Measurements from ENCODE around the gene ACLY.

The ACLY gene

DNA sequence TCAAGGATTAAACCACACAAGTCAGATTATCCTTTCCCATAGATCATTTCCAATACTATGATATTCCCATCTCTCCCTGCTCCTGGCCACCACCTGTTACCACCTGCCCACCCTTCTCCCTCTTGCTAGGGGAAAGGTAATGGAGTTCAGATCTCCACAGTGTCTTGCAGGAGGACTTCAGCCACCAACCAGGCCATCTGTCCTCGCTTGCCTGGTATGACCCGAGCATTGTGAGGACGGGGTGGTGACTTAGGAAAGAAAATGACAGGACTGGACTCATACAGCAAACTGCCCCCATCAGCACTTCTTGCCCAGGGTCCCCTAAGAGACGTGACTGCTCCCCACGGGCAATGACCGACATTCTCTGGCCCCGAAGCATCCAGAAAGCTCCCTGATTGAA is 95.2 kb downstream of the ACLY start:
- no peak for DNase-seq

- DNase-seq: no peak
Observed at GRCh38 chr17:41823141-41823524, 95.6 kb downstream of the ACLY start.

- no peak for DNase-seq
Observed at GRCh38 chr17:41822216-41823140, 96.3 kb downstream of the ACLY start.

DNA sequence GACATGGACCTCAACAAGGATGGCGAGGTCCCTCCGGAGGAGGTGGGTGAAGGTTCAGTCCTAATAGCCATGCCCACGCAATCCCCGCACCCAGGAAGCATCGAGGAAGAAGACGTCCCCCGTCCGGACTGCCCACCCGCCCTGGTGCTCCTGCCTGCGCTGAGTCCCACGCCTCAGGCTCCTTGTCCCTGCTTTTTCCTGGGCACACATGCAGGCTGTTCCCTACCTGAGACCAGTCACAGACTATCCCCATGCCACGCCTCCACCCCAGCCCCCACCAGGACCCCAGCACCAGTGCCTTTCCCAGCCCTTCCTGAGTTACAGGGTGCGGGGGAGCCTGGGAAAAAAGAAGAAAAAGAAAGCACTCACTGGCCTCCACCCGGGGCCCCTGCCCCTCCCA is 97.0 kb downstream of the ACLY start:
- DNase-seq: no peak

GRCh38 chr17:41818024-41818423 is 100.7 kb downstream of the ACLY start:
- no peak for DNase-seq
